HG02623 (cell line): Measurements from ENCODE around the gene TNIP2.

Experiments
- ATAC-seq: cut with Tn5 transposase; IDR thresholded peaks from one replicate; pipeline ENCODE4 v1.9.1; 2021; ENCODE audit warnings: moderate library complexity; ENCODE audit not compliant: unreplicated experiment

TNIP2 gene, protein sequence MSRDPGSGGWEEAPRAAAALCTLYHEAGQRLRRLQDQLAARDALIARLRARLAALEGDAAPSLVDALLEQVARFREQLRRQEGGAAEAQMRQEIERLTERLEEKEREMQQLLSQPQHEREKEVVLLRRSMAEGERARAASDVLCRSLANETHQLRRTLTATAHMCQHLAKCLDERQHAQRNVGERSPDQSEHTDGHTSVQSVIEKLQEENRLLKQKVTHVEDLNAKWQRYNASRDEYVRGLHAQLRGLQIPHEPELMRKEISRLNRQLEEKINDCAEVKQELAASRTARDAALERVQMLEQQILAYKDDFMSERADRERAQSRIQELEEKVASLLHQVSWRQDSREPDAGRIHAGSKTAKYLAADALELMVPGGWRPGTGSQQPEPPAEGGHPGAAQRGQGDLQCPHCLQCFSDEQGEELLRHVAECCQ

DNA sequence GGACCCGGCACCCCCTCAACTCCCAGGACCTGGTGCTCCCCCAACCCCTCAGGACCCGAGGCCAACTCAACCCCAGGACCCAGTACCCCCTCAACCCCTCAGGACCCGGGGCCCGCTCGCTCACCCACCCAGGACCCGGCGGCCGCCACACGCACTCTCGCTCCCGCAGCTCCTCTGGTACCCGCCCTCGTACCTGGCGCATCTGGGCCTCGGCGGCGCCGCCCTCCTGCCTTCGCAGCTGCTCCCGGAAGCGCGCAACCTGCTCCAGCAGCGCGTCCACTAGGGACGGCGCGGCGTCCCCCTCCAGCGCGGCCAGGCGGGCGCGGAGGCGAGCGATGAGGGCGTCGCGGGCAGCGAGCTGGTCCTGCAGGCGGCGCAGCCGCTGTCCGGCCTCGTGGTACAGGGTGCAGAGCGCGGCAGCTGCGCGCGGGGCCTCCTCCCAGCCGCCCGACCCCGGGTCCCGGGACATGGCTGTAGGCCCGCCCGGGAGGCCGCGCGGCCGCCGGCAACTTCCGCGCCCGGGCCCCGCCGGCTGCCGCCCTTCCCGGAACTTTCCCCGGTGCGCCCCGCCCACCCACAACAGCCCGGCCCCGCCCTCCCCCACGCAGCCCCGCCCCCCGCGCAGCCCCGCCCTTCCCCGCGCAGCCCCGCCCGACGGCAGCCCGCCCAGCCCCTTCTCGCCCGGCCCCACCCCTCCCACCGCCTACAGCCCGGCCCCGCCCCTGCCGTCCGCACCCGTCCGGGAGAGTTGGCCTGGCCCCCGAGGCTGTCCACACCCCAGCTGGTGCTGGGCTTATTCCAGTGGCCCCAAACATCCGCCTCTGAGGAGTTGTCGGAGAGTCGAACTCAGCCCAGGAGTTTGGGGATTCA lies at the start of gene TNIP2:
TSS of gene TNIP2 (minus strand) at position 516 of the 870 bp plus-strand sequence. CDS start at position 469, 47 bp downstream.
- ATAC-seq = peak; percentile 51

DNA sequence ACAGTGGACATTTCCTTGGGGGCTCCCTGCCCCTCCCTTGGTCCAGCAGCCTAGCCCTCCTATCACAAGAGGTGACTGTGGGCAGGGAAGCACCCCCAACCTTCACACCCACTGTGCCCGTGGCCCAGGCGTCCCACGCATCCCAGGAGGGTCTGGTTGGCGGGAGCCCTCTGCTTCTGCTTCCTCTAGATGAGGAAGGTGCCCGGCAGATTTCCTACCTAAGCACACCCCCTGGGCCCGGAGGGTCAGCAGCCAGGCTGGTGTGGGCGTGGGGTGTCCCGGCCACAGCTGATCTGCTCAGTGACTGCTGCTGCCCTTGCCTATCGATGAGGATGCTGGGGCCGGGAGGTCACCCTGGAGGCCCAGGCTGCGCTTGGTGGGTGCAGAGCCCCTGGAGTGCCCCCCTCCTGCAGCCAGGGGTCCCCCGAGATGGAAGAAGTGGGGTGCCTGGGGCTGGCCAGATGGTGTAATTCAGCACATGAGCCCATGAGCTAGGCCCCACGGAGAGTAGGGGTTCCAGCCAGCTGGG lies 48.9 kb upstream of the TNIP2 start:
- ATAC-seq = no peak

DNA sequence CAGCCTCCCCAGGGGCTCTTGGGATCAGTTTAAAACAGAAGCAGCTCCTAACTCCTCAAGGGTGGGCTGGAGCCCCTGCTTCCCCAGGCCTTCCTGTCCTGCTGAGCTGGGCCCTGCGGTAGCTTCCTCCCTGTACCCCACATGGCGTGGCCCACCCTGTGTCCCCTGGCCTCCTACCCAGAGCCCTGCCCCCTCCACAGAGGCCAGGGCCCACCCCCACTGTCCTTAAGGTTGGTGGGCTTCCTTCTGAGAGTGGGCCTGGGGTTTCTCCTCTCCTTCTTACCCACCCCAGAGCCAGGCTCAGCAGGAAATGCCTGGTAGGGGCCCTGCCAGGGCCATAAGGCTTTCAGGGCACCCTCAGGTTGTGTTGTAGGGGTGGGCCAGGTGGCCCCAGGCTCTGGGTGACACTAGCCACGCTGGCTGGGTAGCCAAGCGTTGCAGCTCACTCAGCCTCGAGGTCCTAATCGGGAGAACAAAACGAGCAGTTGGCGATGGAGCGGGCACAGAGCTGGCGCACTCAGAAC lies 48.4 kb upstream of the TNIP2 start:
- no peak for ATAC-seq

DNA sequence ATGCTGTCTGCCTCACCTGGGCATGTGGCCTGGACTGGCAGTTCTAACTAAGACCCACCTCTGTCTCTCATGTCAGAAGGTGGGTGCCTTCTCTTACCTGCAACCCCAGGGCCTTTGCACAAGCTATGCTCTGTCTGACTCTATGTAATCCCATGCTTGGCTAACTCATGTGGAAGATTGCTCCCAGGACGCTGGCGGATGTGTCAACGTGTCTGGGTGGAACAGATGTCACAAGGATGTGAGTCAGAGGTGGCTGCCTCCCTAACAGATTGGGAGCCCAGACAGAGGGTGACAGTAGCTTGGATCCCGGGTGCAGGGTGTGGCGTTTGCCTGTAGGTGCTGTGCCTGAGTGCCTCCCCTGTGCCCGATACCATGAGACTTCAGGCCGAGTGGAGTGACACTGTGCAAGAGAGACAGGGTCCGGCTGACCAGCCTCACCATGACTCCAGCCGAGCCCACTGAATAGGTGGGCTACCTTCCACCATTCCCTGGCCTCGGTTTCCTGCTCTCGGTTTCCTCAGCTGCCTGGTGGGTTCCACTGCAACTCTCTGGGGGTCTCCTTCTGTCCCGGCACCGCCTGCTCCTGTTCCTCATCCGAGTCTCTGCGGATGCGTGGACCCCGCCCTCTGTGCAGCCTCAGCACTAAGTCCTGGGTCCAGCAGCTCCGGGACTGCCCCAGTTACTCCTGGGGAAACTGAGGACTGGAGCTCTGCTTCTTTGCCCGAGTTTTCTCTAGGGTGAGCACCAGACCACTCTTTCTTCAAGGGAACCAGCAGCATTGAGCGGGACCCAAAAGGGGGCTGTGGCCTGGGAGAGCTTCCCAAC lies 47.7 kb upstream of the TNIP2 start:
- no peak for ATAC-seq

DNA sequence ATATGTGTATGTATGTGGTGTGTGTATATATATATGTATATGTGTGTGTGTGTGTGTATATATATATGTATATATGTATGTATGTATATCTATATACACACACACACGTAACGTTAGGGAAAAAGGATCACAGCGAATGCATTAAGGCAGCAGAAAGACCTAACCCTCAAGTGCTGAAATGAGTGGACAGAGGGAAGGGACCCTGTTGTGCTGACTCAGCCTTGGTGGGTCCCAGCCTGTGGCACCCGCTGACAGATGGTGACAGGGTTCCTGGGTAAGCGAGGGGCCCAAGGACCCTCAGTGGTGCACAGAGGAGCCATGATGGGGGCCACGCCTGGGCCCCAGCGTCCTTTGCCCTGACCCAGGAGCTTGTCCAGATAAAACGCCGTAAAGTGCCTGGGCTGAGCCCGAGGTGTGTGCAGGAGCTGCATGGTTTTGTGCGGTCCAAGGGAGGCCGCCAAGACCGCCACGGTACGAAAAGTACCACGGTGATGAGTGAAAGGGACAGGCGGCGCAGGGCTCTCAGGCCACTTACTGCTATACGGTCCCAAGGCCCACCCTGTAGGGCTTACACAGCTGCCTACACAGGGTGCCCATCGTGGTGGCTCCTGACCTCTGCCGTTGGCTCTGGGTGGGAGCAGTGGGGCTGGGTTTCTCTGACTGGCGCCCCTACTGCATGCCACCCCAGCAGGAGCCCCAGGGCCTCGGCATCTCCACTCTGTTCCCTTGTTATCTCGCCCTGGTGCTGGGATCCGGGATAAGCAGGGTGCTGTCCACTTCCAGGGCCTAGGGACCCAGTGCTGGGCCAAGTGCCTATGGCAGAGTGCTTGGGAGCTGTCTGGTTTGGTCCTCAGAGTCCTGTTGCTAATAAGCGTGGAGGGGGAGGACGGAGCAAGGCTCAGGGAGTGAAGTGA lies 46.7 kb upstream of the TNIP2 start:
- ATAC-seq = no peak

DNA sequence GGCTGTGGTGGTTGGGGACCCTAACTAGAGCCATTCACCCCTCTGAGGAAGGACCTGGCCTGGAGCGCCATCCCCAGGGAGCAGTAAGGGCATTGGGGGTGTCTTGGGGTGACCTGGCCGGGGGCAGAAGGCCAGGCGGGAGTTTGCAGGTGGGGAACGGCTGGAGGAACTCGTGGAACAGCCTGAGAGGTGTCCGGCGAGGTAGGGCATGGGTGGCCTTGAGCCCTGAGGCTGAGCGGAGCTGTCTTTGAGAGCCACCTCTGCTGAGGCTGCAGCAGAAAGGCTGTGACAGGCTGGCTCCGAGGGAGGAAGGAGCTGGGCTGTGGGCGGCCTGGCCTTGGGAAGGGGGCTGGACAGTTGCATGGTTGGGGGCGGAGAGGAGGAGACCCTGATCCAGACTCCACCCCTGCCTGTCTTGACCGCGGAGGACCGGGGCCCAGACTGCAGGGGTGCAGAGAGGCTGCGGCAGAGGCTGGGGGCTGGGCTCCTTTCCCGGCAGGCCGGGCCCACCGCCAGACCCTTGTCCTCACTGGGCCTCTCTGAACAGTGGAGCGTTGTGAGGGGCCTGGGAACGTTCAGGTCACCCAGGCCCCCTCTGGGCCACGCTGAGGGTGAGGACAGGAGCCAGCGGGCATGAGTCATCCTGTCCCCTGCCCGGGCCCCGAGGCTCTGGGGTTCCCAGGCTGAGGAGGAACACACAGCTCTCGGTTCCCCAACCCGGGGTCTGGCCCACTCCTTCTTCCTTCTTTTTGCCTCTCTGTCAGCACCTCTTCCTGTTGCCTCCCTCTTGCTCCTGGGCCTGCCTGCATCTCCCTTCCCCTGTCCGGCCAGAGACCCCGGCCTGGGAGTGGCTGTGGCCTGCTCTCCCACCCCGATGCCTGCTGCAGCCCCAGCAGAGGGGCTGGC lies 44.8 kb upstream of the TNIP2 start:
- ATAC-seq = peak; percentile 45

DNA sequence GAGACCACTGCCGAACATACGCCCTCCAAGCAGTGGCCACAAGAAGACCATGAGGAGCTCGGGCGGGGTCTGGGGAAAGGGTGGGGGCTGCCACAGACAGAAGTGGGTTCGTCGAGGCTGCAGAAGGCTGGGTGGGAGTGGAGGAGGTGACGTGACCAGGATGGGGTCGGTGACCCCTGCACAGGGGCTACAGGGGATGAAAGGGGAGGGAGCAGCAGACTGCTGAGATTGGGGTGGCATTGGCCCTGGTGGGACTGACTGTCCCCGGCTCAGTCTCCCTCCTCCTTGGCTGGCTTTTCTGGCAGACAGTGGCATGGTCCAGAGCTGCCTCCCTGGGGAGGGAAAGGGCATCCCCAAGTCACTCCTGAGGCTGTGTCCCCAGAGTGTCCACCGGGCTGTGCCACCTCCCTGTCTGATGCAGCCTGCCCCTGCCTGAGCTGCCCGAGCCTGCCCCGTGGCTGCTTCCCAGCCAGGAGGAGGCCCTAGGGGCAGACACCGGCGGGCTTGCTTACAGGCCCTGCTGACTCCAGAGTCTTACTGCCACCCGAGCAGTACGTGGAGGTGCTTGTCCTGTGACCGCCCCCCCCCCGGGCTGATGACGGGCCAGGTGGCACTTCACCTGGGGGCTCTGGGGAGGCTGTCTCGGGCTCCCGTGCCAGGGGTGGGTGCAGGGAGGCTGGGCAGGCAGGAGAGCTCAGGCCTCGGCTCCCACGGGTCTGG lies 44.0 kb upstream of the TNIP2 start:
- ATAC-seq = no peak

DNA sequence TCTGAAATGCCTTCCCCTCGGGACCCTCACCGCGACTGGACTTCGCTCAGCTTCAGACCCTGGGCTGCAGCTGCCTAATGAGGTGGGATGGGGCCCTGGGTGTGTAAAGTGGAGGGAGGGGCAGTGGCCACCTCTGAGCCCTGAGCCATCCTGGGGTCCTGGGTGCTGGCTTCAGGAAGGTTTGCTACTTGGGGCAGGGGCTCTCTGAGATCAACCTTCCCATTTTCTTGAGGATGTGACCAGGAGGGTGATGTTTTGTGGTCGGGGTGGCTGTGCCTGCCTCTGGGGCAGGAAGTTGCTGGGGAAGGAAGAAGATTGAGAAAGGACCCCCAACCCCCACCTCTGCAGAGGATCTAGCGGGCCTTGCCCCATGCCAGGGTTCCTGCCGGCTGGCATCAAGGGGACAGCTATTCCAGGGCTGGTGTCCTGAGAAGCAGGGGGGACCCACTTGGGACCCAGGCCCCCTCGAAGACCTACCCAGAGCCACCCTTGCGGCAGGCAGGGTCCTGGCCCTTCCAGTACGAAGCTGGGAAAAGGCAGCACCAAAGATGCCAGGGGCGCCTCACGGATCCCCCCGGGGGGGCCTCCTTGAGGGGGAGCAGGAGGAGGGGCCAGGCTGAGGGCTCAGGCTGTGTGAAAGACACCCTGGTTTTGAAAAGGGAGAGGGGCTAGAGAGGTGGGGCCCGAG lies 43.2 kb upstream of the TNIP2 start:
- ATAC-seq = no peak

DNA sequence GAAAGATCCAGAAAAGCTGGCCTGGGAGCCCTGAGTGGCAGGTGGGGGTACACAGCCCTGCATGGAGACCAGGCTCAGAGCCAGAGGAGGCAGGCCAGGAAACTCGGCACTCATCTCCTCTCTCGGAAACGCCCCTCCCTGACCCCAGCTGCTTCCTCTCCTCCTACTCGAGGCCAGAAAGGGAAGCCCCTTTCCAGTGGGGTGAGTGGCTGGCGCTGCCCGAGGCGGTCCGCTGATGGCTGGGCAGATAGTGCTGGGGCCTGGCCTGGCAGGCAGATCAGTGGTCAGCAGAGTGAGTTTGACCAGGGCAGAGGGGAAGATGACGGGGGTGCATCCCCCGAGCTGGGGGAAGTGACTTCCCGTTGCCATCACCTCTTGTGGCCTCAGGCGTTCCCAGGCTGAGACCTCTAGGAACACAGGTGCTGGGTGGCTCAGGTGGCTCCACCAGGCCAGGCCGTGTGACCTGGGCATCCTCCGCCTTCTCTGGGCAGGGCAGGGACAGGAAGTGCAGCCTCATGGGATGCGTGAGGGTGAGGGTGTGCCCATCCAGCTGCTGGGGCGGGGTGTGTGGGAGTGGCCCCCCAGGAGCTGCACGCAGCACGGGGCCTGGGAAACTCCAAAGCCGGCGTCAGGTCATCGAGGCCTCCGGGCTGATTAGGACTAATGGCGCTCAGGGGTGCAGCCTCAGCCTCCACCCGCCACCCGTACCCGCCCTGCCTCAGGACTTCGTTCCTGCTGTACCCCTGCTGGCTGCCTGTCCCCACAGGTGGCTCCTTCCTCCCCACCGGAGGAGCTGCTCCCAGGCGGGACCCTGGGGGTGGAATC lies 42.5 kb upstream of the TNIP2 start:
- no peak for ATAC-seq

DNA sequence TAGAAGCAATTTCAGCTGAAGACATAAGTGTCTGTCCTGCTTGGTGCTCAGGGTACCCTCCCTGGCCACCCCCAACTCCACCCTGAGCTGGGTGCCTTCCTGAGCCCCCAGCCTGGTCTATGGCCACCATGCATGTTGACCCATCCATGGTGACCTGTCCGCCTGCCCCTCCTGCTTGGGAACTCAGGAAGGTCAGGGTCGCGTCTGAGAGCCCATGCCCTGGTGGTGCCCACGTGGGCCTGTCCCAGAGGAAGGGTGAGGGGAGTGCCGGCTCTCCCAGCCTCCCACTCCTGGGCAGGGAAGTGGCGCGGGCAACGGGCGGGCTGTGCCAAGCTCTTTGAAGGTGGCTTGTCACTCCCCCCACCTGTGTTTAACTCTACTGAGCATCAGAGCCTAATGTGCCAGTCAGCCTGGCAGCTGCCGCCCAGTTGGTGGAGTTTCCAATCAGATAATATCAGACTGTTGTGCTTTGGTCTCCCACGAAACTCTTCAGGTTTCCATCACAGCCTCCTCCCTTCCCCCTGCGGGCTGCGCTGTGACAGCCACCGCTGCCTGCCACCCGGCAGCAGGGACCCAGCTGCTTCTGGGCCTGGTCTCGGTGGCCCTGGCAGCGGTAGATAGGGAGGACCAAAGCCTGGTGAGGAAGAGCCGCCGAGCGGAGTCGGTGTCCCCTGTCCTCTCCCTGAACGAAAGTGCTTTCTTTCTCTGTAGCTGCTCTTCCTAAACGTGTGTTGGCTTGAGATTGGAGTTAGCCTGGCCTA lies 41.6 kb upstream of the TNIP2 start:
- no peak for ATAC-seq

DNA sequence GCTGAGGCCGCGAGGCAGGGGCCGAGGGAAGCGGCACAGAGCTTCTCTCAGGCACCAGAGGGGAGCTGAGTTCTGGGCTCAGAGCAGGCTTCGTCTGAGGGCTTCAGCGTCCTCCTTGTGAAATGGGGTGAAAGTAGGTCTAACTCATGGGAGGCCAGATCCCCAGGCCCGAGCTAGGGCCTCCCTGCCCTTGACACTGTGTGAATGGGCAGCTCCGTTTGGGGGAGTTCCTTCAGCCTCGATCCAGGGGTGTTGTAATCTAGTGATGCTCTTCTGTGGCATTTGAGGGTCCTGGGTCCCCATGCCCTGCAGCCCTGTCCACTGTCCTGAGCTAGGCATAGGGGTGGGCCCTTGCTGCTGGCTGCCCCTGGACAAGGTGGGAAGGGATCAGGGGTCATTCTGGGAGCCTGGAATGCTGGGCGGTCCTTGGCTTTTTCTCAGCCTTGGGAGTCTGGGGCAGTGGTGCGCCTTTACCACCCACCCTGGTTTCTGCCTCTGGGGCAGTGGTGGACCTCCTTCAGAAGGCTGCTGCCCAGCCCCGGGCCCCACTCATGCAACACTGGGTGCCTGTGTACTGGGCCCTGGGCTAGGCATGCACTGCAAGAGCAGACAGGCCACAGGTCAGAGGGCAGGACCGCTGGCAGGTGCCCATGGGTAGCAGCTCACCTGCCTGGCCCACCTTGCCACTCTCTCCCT lies 40.9 kb upstream of the TNIP2 start:
- ATAC-seq = no peak

DNA sequence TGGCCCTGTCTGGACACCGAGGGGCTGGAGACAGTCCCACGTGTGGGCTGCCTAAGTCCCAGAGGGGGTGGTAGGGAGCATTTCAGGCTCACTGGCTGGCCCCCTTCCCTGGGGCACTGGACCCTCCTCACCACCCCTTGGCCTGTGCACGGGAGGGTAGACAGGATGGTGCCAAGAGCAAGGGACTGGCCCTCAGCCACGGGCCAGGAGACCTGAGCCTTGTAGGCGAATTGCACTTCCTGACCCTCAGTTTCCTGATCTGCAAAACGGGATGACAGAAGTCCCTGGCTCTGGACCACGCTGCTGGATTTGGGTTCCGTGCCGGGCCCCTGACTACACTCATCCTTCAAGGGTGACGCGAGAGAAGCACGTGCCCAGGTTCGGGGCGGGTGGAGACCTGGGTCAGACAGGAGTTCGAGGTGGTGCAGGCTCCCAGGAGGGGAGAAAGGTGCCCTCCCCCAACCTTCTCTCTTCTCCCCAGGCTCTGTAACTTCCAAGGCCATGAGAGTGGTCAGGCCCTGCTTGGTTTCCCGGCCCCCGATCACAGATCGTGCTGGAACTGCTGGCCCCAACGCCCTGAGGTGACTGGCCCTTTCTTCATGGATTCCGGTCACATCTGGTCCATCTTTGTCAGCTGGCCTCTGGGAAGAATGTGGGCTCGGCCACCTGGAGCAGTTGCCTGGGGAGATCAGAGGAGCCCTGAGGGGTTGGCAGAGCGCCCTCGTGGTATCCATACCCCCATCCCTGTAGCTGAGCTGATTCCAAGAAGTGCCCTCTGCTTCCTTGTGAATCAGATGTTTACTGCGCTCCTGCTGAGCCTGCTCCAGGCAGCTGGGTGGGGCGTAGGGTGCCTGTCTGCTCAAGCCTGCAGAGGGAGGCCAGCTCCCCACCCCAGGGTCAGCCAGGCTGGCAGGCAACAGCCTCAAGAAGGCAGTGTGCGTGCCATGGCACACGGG lies 40.0 kb upstream of the TNIP2 start:
- no peak for ATAC-seq

DNA sequence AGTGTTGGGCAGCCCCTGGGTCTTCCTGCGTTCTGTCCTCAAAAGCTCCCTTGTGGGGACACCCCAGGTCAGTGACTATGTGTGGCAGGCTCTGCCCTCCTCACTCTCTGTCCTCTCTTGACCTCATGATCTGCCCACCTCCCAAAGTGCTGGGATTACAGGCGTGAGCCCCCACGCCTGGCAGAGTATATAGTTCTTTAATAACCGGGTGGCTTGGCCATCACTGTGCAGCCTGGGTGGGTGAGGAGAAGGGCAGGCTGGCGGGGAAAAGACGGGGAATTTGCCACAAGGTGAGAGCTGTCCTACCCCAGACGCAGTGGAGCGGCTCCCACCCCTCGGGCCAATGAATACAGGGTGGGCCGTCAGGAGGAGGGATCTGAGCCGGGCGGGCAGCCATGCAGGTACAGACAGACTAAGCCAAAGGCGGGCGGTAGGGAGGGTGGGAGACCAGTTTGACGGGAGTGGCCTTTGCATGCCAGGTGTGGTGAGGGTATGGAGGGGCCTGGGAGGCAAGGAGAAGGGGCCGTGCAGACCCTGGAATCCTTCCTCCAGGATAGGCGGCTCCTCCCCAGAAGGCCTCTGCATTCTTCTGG lies 39.3 kb upstream of the TNIP2 start:
- no peak for ATAC-seq
